ENCODE results near the gene MYCT1.
"Not testable (repeated sequence)": the region's sequence is repeated elsewhere in the genome, so short reads cannot be mapped to it uniquely, and the experiment has no call there.

Gene MYCT1

GRCh38 chr6:152680151-152680550, 17.5 kb upstream of the MYCT1 start:
- no peak for DNase-seq (ENCODE audit: low read depth in 2 of 2)
- no peak for TF ChIP-seq CTCF (IDR thresholded peaks at IDR 0.05; ENCODE audit: low read depth, low read length)
- H3K4me3 ChIP-seq (replicated peaks in 1 of 2; ENCODE audit: low read depth in 2 of 2, low read length in 2 of 2) = no peak overlapping the region

DNA sequence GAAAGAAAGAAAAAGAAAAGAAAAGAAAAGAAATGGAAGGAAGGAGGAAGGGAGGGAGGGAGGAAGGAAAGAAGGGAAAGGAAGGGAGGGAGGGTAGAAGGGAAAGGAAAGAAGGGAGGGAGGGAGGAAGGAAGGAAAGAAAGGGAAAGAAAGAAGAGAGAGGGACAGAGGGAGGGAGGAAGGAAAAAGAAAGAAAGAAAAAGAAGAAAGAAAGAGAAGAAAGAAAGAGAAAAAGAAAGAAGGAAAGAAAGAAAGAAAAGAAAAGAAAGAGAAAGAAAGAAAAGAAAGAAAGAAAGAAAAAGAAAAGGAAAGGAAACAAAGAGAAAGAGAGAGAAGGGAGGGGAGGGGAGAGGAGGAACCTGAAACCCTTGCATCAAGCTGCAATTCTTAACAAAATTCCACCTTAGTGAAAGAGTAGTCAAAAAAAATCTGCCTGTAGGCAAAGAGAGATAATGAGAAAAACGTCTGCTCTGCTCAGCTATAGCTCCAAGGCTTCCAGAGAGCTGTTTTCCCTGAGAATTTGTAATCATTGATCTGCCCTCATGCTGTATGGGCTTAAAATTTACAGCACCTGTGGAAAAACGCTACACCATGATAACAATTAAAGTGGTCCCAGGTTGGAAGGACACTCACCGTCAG, 16.7 kb upstream of the MYCT1 start:
- H3K4me3 ChIP-seq (replicated peaks in 1 of 2; ENCODE audit: low read depth in 2 of 2, low read length in 2 of 2) = no peak overlapping the region
- DNase-seq (ENCODE audit: low read depth in 2 of 2) = no peak
- TF ChIP-seq CTCF (IDR thresholded peaks at IDR 0.05; ENCODE audit: low read depth, low read length) = no peak

DNA sequence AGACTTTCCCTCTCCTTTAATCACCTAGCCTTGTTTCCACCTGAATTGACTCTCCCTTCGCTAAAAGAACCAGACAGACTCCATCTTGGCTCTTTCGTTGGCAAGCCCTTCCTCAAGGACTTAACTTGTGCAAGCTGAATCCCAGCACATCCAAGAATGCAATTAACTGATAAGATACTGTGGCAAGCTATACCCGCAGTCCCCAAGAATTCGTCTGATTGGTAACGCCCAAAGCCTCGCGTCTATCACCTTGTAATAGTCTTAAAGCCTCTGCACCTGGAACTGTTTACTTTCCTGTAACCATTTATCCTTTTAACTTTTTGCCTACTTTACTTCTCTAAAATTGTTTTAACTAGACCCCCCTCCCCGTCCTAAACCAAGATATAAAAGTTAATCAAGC, 15.6 kb upstream of the MYCT1 start:
- TF ChIP-seq CTCF (IDR thresholded peaks at IDR 0.05; ENCODE audit: low read depth, low read length) = no peak
- no peak for DNase-seq (ENCODE audit: low read depth in 2 of 2)

GRCh38 chr6:152682935-152683334, 14.8 kb upstream of the MYCT1 start:
- not testable (repeated sequence) for H3K4me3 ChIP-seq (replicated peaks in 1 of 2; ENCODE audit: low read depth in 2 of 2, low read length in 2 of 2); DNase-seq (ENCODE audit: low read depth in 2 of 2)

More for the DNA sequence above, 15.6 kb upstream of the MYCT1 start:
- H3K4me3 ChIP-seq (replicated peaks in 1 of 2; ENCODE audit: low read depth in 2 of 2, low read length in 2 of 2) = no peak overlapping the region

DNA sequence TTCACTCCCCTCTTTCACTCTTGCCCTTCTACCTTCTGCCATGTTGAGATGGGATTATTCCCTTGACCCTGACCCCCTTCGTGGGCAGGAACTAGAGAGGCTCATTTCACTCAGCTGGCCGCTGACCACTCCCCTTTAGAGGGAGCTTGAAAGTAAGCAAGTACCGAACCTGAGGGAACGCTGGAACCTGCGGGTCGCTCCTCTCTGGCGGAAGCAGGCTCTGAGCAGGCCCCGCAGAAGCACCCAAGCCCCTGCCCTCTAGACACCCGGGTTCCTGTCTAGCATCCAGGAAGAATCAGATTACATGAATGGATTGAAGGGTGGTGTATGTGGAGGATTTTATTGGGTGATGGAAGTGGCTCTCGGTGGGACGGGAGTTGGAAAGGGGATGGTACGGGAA, 11.9 kb upstream of the MYCT1 start:
- no peak for TF ChIP-seq CTCF (IDR thresholded peaks at IDR 0.05; ENCODE audit: low read depth, low read length)
- no peak for DNase-seq (ENCODE audit: low read depth in 2 of 2)
- no peak overlapping the region for H3K4me3 ChIP-seq (replicated peaks in 1 of 2; ENCODE audit: low read depth in 2 of 2, low read length in 2 of 2)

GRCh38 chr6:152695372-152696045, 2.2 kb upstream of the MYCT1 start:
- no peak for TF ChIP-seq CTCF (IDR thresholded peaks at IDR 0.05; ENCODE audit: low read depth, low read length)
- H3K4me3 ChIP-seq (replicated peaks in 1 of 2; ENCODE audit: low read depth in 2 of 2, low read length in 2 of 2) = no peak overlapping the region
- peak; percentile 30 to 52 for DNase-seq (ENCODE audit: low read depth in 2 of 2)

DNA sequence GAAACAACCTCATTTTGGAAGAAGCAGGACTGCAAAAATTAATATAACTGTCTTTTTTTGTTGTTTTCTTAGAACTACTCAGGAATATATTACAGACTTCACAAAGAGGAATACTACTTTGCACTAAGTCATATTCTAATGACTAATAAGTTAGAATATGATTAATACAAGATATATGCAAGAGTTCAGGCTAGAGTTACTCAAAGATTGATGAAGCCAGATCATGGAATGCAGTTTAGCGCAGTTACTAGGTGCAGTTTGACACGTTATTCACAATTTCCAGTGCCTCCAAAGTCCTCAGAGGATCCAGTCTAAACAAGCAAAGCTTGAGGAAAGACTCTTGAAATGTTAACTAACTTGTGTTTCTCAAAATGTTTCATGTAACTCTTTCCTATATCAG, 1.2 kb upstream of the MYCT1 start:
- no peak overlapping the region for H3K4me3 ChIP-seq (replicated peaks in 1 of 2; ENCODE audit: low read depth in 2 of 2, low read length in 2 of 2)
- peak; percentile 78 to 98 for DNase-seq (ENCODE audit: low read depth in 2 of 2)
- no peak for TF ChIP-seq CTCF (IDR thresholded peaks at IDR 0.05; ENCODE audit: low read depth, low read length)
